KMS-11 (cell line): ENCODE data around the gene TAGLN3.

Experiments used
- H2AFZ ChIP-seq: fragments of 200-600 bp; sonication (generic); 2 replicates; pipeline ENCODE4 v1.6.1; 2016; ENCODE audit warnings: antibody characterized with exemption, mixed run types, low read depth
- H3K27ac ChIP-seq: fragments of 200-600 bp; sonication (generic); 2 replicates; pipeline ENCODE4 v1.6.1; 2016; ENCODE audit warnings: mild to moderate bottlenecking, mixed run types
- H3K27me3 ChIP-seq: fragments of 200-600 bp; sonication (generic); 2 replicates; pipeline ENCODE4 v1.6.1; 2017; ENCODE audit warnings: mild to moderate bottlenecking, low read depth, mixed run types, moderate library complexity; ENCODE audit not compliant: insufficient read depth
- H3K36me3 ChIP-seq: fragments of 200-600 bp; sonication (generic); 2 replicates; pipeline ENCODE4 v1.6.1; 2017; ENCODE audit warnings: mild to moderate bottlenecking, mixed run types; ENCODE audit not compliant: insufficient read depth
- H3K4me1 ChIP-seq: fragments of 200-600 bp; sonication (generic); 2 replicates; pipeline ENCODE4 v1.6.1; 2016; ENCODE audit warnings: mild to moderate bottlenecking, low read depth, mixed run types; ENCODE audit not compliant: poor library complexity, severe bottlenecking
- H3K4me2 ChIP-seq: fragments of 200-600 bp; sonication (generic); 2 replicates; pipeline ENCODE4 v1.7.0; 2016; ENCODE audit warnings: mild to moderate bottlenecking, mixed run types
- H3K4me3 ChIP-seq: fragments of 200-600 bp; sonication (generic); IDR thresholded peaks from 2 replicates; pipeline ENCODE4 v1.6.1; 2017; ENCODE audit warnings: low read depth, low read length, mixed read lengths; ENCODE audit not compliant: insufficient read depth
- H3K79me2 ChIP-seq: fragments of 200-600 bp; sonication (generic); 2 replicates; pipeline ENCODE4 v1.6.1; 2016; ENCODE audit warnings: low read depth, mixed run types; ENCODE audit not compliant: insufficient read depth
- H3K9ac ChIP-seq: fragments of 200-600 bp; sonication (generic); 2 replicates; pipeline ENCODE4 v1.6.1; 2016; ENCODE audit warnings: mild to moderate bottlenecking, mixed run types
- H4K20me1 ChIP-seq: fragments of 200-600 bp; sonication (generic); 2 replicates; pipeline ENCODE4 v1.6.1; 2016; ENCODE audit warnings: mild to moderate bottlenecking, mixed run types; ENCODE audit not compliant: insufficient read depth
- CTCF ChIP-seq: fragments of 200-600 bp; sonication (generic); conservative IDR thresholded peaks from 2 replicates; pipeline ENCODE4 v1.6.1; 2017; ENCODE audit warnings: low read depth, mild to moderate bottlenecking, antibody characterized with exemption, low read length, moderate library complexity, mixed read lengths

TAGLN3 gene

DNA sequence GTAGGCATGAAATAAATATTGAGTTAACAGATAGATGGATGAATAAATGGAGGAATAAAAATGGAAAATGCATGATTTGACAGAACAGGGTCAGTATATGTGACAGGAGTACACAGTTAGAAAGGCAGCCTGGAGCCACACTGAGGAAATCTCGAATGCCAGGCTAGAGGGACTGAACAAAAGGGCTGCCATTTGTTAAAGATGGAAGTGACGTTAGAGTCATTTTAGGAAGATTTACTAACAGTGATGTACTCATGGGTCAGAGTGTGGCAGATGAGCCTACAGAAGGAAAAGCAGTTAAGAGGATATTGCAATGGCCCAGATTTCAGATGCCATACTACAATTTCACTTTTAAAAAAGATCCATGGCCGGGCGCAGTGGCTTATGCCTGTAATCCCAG is 28.4 kb downstream of the TAGLN3 start:
- no peaks in the 10 kb centered on the region for H3K79me2 ChIP-seq
- no peak for TF ChIP-seq CTCF
- H3K4me3 ChIP-seq, result no peak overlapping the region
- H4K20me1 ChIP-seq, result no peaks in the 10 kb centered on the region
- H3K4me1 ChIP-seq, result no peaks in the 10 kb centered on the region
- no peak overlapping the region for H3K27ac ChIP-seq
- no peak overlapping the region for H3K9ac ChIP-seq
- H2AFZ ChIP-seq, result no peak overlapping the region
- no peak overlapping the region for H3K4me2 ChIP-seq
- no peaks in the 10 kb centered on the region for H3K27me3 ChIP-seq
- H3K36me3 ChIP-seq, result no peaks in the 10 kb centered on the region

- Histone ChIP-seq H3K27me3 (no peaks in the 10 kb centered on the region), H3K4me3 (no peak overlapping the region), H3K9ac (no peak overlapping the region), H3K4me1 (no peaks in the 10 kb centered on the region), H3K27ac (no peak overlapping the region), H3K4me2 (no peak overlapping the region), H4K20me1 (no peaks in the 10 kb centered on the region), H2AFZ (no peak overlapping the region), H3K36me3 (no peaks in the 10 kb centered on the region), H3K79me2 (no peaks in the 10 kb centered on the region)
- TF ChIP-seq CTCF, result no peak
Observed at GRCh38 chr3:112027826-112028225, 29.1 kb downstream of the TAGLN3 start.

DNA sequence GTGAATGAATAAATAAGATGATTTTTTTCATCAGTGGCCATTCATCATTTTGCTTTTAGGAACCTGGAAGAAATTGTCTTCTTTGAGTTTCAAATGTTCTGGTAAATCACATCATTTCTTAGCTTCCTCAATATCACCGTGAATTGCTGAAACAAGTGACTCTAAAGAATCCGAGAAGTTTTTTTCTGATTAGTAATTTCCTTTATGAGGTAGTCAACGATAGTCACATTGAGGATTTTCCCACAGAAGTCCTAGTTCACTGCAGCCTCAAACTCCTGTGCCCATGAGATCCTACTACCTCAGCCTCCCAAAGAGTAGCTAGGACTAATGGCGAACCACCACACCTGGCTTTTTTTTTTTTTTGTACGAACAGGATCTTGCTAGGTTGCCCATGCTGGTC is 32.2 kb downstream of the TAGLN3 start:
- Histone ChIP-seq H3K79me2 (no peaks in the 10 kb centered on the region), H3K4me1 (no peaks in the 10 kb centered on the region), H2AFZ (no peak overlapping the region), H3K9ac (no peak overlapping the region), H3K27me3 (no peaks in the 10 kb centered on the region), H3K36me3 (no peaks in the 10 kb centered on the region), H3K27ac (no peak overlapping the region), H4K20me1 (no peaks in the 10 kb centered on the region), H3K4me3 (no peak overlapping the region), H3K4me2 (no peak overlapping the region)
- TF ChIP-seq CTCF, result no peak

DNA sequence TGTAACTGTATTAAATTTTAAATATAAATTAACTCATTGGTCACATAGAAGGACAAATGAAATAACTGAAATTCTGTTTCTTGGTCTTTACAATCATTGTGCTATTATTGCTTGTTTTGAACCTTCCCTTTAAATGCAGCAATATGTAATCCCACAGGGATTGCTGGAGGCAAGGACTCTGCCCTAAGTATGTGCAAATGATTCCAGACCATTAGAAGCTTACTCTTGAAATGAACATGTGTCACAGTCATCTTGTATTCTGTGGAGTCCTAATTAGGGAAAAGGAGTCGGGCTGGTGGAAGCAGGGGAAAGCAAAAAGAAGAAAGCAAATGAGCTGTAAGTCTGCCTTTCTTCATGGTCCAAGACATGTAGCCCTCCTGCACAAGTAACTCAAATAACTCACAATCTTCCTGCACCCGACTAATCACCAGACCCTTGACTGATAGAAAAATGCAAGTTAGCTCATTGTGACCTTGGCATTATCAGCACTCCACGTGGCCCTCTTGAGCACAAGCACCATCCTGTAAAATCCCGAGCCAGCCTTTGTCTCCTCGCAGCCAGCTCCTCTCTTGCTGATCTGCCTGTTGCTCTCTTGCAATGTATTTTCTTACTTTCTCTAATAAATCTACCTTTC is 33.5 kb downstream of the TAGLN3 start:
- Histone ChIP-seq H3K4me3 (no peak overlapping the region), H3K79me2 (no peaks in the 10 kb centered on the region), H3K27me3 (no peaks in the 10 kb centered on the region), H2AFZ (peak overlapping the region; percentile 10; the same call in 1 of the 2 replicates), H3K9ac (no peak overlapping the region), H3K4me1 (no peaks in the 10 kb centered on the region), H4K20me1 (no peaks in the 10 kb centered on the region), H3K36me3 (no peaks in the 10 kb centered on the region), H3K27ac (no peak overlapping the region), H3K4me2 (no peak overlapping the region)
- no peak for TF ChIP-seq CTCF
